Tibial artery (tissue), 4 donors: ENCODE measurements around the gene IRGC.
A peak's percentile ranks its signal among the peaks of the same experiment; 100 is the strongest.

ENCODE experiments used
- DNase-seq, 2 donors: peaks; one replicate each; pipeline ENCODE4 v3.0.0-alpha.2; 2019
- H3K27ac ChIP-seq, 2 donors: fragments of 200-600 bp; sonication (generic) in 1 of 2; 1 replicate in 1 of 2; 2 replicates in 1 of 2; pipeline ENCODE4 v1.5.1; 2018 to 2019; ENCODE audit warnings: mild to moderate bottlenecking in 1 of 2
- H3K27me3 ChIP-seq, 2 donors: fragments of 200-600 bp; sonication (generic) in 1 of 2; one replicate each; pipeline versions ENCODE4 v1.5.1 to v1.6.0; 2016 to 2019
- H3K36me3 ChIP-seq, 3 donors: fragments of 200-600 bp; sonication (generic) in 2 of 3; one replicate each; pipeline ENCODE4 v1.5.1; 2016 to 2019; ENCODE audit warnings: mild to moderate bottlenecking in 2 of 3
- H3K4me1 ChIP-seq, 4 donors: fragments of 200-600 bp; sonication (generic) in 2 of 4; 1 replicate in 3 of 4; 2 replicates in 1 of 4; pipeline ENCODE4 v1.5.1; 2016 to 2019
- H3K4me3 ChIP-seq, 2 donors: fragments of 200-600 bp; sonication (generic) in 1 of 2; 1 replicate in 1 of 2; 2 replicates in 1 of 2; pipeline ENCODE4 v1.5.1; 2018 to 2019; ENCODE audit warnings: mild to moderate bottlenecking in 2 of 2
- H3K9me3 ChIP-seq, 3 donors: fragments of 200-600 bp; sonication (generic) in 1 of 3; one replicate each; pipeline ENCODE4 v1.5.1; 2016 to 2019
- CTCF ChIP-seq, 2 experiments: fragments of 200-600 bp in 1 of 2; fragments of 450-650 bp in 1 of 2; IDR thresholded peaks; one replicate each; pipeline ENCODE4 v1.5.1; 2017 to 2019; ENCODE audit warnings: antibody characterized with exemption in 2 of 2, mild to moderate bottlenecking in 1 of 2, moderate library complexity in 1 of 2
- intact Hi-C: fragments of 100-400 bp; cut with DNase I; formaldehyde crosslinking; loops from one replicate; pipeline ENCODE4 v1.15.0; 2023; ENCODE audit warnings: low total_unique reads

IRGC gene

GRCh38 chr19:43765109-43765876, 49.4 kb downstream of the IRGC start:
- H3K4me1 ChIP-seq: peaks cover 0 to 16% (median 11%) of the 10 kb centered on the region in 4 donors
- peaks cover 0 to 10% (median 0%) of the 10 kb centered on the region in 3 donors for H3K36me3 ChIP-seq
- DNase-seq: peak; percentile 77 to 86
- no peak overlapping the region for H3K4me3 ChIP-seq
- H3K9me3 ChIP-seq: no peaks in the 10 kb centered on the region
- H3K27ac ChIP-seq: peak overlapping the region; percentile 51 to 60
- no peaks in the 10 kb centered on the region for H3K27me3 ChIP-seq
- intact Hi-C loops: loop anchor here (10.0 kb wide), 1 partner anchor 90 kb away; the partner anchor contains the start of gene PLAUR
- TF ChIP-seq CTCF (IDR thresholded peaks at IDR 0.05): no peak

- intact Hi-C loops: loop anchor here (10.0 kb wide), 1 partner anchor 92 kb away; the partner anchor contains the start of gene PLAUR
- Histone ChIP-seq H3K27me3 (no peaks in the 10 kb centered on the region), H3K36me3 (peaks cover 0 to 18% (median 0%) of the 10 kb centered on the region in 3 donors), H3K9me3 (no peaks in the 10 kb centered on the region), H3K4me3 (no peak overlapping the region), H3K4me1 (peaks cover 0 to 16% (median 11%) of the 10 kb centered on the region in 4 donors), H3K27ac (no peak overlapping the region)
- DNase-seq: no peak
- no peak for TF ChIP-seq CTCF (IDR thresholded peaks at IDR 0.05)
Measured at GRCh38 chr19:43766755-43767043, 50.8 kb downstream of the IRGC start.

GRCh38 chr19:43767316-43767715, 51.4 kb downstream of the IRGC start:
- Histone ChIP-seq H3K36me3 (peaks cover 0 to 23% (median 0%) of the 10 kb centered on the region in 3 donors), H3K4me3 (no peak overlapping the region), H3K4me1 (peaks cover 0 to 16% (median 11%) of the 10 kb centered on the region in 4 donors), H3K27me3 (no peaks in the 10 kb centered on the region), H3K27ac (no peak overlapping the region), H3K9me3 (no peaks in the 10 kb centered on the region)
- DNase-seq: no peak
- intact Hi-C loops: loop anchor here (10.0 kb wide), 1 partner anchor 93 kb away; the partner anchor contains the start of gene PLAUR
- TF ChIP-seq CTCF (IDR thresholded peaks at IDR 0.05): no peak

GRCh38 chr19:43767818-43768217, 51.9 kb downstream of the IRGC start:
- no peak for DNase-seq
- Histone ChIP-seq H3K4me1 (peaks cover 0 to 16% (median 11%) of the 10 kb centered on the region in 4 donors), H3K4me3 (no peak overlapping the region), H3K9me3 (no peaks in the 10 kb centered on the region), H3K27me3 (no peaks in the 10 kb centered on the region), H3K27ac (no peak overlapping the region), H3K36me3 (peaks cover 0 to 23% (median 0%) of the 10 kb centered on the region in 3 donors)
- no peak for TF ChIP-seq CTCF (IDR thresholded peaks at IDR 0.05)
- intact Hi-C loops: loop anchor here (10.0 kb wide), 1 partner anchor 93 kb away; the partner anchor contains the start of gene PLAUR

GRCh38 chr19:43768273-43769050, 52.6 kb downstream of the IRGC start:
- no peaks in the 10 kb centered on the region for H3K9me3 ChIP-seq
- H3K27ac ChIP-seq: no peak overlapping the region
- no peaks in the 10 kb centered on the region for H3K27me3 ChIP-seq
- no peak overlapping the region for H3K4me3 ChIP-seq
- DNase-seq: peak in 1 of 2 donors; percentile 69
- TF ChIP-seq CTCF (IDR thresholded peaks at IDR 0.05): no peak
- H3K36me3 ChIP-seq: peaks cover 0 to 26% (median 0%) of the 10 kb centered on the region in 3 donors
- intact Hi-C loops: loop anchor here (10.0 kb wide), 1 partner anchor 94 kb away; the partner anchor contains the start of gene PLAUR
- peaks cover 0 to 16% (median 11%) of the 10 kb centered on the region in 4 donors for H3K4me1 ChIP-seq
